Urothelium cell line (cell line): ENCODE results near the gene DDX5.
"Not testable (repeated sequence)": the region's sequence is repeated elsewhere in the genome, so short reads cannot be mapped to it uniquely, and the experiment has no call there.

Source experiments
- DNase-seq: peaks from one replicate; pipeline ENCODE4 v3.0.0; 2011; ENCODE audit warnings: low spot score, mixed read lengths
- FAIRE-seq: peaks from 2 replicates; lab custom pipeline; 2011; peaks lifted over from hg19 to GRCh38; lab: Jason Lieb, UNC

The DDX5 gene

GRCh38 chr17:64495300-64495699, 10.8 kb downstream of the DDX5 start:
- not testable (repeated sequence) for FAIRE-seq, DNase-seq

DNA sequence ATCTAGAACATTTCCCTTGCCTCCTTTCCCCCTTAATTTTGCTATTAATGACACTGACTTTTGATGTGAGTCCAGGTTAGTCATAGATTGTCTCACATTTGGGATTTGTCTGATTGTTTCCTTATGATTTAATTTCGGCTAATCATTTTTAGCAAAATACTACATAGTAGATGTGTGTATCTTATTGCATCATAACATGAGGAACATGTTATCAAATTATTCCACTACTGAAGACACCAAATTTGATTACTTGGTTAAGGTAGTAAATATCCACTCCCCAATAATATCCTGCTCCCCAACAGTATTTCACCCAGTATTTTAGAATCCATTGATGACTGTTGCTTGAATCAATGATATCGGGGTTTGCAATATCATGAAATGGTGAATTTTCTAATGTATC, 12.0 kb downstream of the DDX5 start:
- no peak for DNase-seq
- no peak for FAIRE-seq

DNA sequence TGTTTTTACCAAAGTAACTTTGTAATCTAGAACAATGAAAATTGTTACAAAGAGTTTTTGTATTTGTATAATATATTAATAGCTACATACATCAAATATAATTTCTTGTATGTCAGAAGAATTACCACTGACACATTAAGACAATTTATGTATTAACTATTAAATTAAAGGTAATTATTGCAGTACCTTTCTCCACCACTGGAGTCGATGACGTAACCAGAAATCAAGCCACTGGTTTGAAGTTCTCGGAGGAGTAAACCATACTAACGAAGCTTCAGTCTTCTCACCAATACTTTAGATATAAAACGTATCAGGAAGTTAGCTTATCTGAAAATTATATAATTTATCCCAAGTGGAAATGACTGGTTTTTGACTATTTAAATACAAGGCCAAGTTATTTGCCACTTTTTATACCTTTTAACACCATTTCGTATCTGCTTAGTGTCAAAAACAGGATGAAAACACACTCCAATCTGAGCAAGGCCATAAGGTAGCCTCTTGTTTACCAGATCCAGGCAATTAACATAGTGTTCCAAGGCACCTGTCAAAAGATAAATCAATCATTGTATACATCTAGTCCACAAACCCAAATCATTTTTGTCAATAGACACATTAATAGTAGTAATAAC, 13.5 kb downstream of the DDX5 start:
- FAIRE-seq, result no peak

DNA sequence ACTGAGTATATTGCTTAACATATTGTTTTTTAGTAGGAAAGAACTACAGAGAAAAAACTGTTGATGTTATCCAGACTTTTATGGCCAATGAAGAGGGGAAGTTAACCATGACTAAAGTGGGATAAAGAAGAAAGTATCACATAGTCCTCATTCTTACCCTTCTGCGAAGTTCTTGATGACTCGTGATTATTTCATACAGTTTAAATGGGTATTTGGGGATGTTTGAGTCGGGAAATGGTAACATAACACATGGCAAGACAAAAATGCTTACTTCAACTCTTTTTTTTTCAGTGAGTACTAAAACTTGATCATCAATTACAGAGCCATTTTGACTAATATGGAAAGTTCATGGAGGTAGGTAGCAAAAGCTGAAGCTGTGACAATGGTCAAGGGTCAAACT, 14.1 kb downstream of the DDX5 start:
- FAIRE-seq (no peak), DNase-seq (no peak)

More for the DNA sequence above, 13.5 kb downstream of the DDX5 start:
- DNase-seq, result peak; percentile 25

DNA sequence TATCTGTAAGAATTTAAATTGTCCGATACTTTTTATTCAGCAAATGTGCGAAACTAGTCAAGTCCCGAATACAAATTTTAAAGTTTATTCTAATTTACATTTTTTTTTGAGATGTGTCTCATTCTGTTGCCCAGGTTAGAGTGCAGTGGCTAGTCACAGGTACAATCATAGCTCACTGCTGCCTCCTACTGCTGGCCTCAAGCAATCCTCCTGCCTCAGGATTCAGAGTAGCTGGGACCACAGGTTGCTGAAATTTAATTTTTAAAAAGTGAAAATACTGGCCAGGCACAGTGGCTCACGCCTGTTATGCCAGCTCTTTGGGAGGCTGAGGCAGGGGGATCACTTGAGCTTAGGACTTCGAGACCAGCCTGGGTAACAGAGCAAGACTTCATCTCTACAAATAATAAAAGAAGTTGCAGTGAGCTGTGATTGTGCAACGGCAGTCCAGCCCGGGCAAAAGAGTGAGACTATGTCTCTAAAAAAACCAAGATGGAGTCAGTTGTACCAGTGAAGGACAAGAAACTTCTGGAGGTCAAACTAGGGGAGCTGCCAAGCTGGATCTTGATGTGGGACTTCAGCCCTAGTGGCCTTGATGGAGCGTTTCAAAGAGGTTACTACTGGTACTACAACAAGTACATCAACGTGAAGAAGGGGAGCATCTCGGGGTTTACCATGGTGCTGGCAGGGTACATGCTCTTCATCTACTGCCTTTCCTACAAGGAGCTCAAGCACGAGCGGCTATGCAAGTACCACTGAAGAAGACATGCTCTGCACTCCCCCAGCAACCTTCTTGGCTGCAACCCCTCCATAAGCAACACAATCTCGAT, 14.8 kb downstream of the DDX5 start:
- FAIRE-seq (no peak), DNase-seq (no peak)

GRCh38 chr17:64488301-64488700, 17.8 kb downstream of the DDX5 start:
- FAIRE-seq, result no peak
- no peak for DNase-seq

DNA sequence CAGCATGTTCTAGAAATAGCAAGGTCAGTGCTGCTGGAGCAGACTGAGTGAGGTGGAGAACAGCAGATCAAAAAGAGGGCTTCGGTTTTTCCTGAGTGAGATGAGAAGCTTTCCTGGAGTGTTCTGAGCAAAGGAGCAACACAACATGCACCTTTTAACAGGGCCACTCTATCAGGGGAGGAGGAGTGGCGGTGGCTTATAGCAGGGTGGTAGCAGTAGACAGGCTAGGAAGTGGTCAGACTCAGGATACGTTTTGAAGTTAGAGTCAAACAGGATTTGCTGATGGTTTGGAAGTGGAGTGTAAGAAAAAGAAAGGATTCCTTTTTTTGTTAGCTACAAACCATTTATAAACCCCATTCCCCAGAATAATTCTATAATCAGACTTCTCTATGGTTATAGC, 21.7 kb downstream of the DDX5 start:
- FAIRE-seq, result no peak
- DNase-seq, result no peak

GRCh38 chr17:64480951-64481350, 25.1 kb downstream of the DDX5 start:
- FAIRE-seq, result no peak

DNA sequence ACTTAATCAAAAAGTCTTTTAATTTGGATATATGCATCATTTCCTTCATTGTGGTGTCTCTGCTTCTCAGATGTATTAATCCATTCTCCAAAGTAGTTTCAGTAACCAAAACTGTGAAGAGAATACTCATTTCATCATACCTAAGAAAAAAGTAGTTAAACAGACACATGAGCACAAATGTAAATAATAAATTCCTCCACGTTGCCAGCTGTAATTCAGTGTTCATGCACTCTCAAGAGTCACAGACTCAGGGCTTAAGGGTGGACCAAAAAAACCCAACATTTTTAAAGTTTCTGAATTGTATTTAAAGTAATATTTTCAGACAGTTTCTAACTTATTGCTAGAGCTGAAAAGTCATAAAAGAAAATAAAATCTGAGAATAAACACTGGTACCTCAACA, 28.2 kb downstream of the DDX5 start:
- DNase-seq (no peak), FAIRE-seq (no peak)

More at GRCh38 chr17:64480951-64481350, 25.1 kb downstream of the DDX5 start:
- DNase-seq, result no peak

- no peak for DNase-seq
- no peak for FAIRE-seq
These were observed 33.5 kb downstream of the DDX5 start for GRCh38 chr17:64472564-64472963.

DNA sequence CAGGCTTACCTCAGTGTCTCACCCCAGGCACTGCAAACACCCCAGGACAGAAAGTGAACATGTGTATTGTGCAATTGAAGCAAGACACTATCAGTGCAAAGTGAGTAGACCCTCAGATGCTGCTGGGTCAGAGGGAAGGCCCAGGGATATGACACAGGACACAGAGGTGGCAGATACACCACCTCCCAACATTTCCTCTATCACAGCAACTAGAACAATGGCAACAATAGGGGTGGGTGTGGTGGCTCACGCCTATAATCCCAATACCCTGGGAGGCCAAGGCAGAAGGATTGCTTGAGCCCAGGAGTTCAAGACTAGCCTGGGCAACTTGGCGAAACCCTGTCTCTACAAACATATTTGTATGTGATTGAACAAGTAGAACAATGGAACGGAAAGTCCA, 34.6 kb downstream of the DDX5 start:
- no peak for FAIRE-seq

GRCh38 chr17:64470625-64471024, 35.5 kb downstream of the DDX5 start:
- FAIRE-seq (no peak), DNase-seq (no peak)

More for the DNA sequence above, 34.6 kb downstream of the DDX5 start:
- DNase-seq, result no peak

- not testable (repeated sequence) for FAIRE-seq, DNase-seq
These were observed 39.3 kb downstream of the DDX5 start for GRCh38 chr17:64466834-64467233.

DNA sequence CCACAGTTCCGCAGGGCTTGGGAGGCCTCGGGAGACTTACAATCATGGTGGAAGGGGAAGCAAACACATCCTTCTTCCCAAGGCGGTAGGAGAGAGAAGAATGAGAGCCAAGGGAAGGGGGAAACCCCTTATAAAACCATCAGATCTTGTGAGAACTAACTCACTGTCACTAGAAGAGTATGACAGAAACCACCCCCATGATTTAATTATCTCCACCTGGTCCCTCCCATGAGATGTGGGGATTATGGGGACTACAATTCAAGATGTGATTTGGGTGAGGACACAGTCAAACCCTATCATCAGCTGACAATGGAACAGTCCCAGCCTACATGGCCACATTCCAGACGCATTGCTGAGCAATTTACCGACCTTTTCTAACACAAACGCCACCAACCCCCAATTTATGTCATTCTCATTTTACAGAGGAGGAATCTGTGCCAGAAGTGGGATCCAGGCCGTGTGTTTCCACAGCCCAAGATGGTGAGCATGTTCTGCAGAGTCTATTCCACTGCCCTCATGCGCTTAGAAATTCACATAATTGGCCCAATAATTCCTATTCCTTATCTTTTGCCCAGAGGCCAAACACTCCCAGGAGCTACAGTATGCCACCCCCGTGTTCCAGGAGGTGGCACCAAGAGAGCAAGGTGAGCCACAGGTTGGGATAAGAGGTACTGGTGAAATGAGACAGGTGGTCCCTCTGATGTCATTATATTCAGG, 39.9 kb downstream of the DDX5 start:
- FAIRE-seq (no peak), DNase-seq (peak; percentile 48)

- DNase-seq (no peak), FAIRE-seq (no peak)
These were observed 44.3 kb downstream of the DDX5 start for GRCh38 chr17:64461788-64462187.

DNA sequence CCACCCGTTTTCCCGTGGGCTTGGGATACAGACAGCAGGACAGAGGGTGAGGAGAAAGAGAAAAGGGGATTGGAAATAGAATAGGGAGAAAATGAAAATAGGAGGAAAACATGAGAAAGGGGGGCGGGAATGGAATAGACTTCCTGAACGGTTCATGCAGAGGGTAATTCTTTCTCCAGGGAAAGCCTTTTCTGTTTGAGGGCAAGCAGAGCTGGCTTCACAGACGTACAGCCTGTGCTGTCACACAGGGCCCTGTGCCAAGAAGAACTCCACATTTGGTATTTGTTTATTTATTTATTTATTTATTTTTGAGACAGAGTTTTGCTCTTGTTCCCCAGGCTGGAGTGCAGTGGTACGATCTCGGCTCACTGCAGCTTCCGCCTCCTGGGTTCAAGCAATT, 45.1 kb downstream of the DDX5 start:
- FAIRE-seq, result no peak

DNA sequence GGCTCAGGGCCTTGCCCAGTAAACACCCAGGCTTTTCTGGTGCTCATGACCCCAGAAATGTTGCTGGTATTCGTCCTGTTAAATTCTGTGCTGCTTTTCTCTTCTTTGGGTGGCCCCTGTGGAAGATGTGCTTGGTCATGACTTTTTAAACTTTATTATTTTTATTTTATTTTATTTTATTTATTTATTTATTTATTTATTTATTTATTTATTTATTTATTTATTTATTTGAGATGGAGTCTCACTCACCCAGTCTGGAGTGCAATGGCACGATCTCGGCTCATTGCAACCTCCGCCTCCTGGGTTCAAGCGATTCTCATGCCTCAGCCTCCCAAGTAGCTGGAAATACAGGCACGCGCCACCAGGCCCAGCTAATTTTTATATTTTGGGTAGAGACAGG, 46.3 kb downstream of the DDX5 start:
- not testable (repeated sequence) for DNase-seq, FAIRE-seq

More for the DNA sequence above, 45.1 kb downstream of the DDX5 start:
- DNase-seq, result no peak

DNA sequence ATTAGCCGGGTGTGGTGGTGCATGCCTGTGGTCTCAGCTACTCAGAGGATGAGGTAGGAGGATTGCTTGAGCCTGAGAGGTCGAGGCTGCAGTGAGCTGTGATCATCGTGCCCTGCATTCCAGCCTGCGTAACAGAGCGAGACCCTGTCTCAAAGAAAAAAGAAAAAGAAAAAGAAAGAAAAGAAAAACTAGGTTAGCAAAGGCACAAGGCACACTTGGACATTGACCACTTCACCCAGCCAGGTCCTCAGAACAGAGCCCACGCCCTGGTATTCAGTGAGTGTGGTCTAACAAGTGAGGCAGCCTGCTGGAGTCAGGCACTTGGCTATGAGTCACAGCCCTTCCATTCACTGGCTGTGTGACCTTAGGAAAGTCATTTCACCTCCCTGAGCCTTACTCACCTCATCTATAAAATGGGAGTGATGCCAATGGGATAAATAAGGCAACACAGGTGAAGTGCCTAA, 46.8 kb downstream of the DDX5 start:
- FAIRE-seq (no peak), DNase-seq (peak; percentile 77)

DNA sequence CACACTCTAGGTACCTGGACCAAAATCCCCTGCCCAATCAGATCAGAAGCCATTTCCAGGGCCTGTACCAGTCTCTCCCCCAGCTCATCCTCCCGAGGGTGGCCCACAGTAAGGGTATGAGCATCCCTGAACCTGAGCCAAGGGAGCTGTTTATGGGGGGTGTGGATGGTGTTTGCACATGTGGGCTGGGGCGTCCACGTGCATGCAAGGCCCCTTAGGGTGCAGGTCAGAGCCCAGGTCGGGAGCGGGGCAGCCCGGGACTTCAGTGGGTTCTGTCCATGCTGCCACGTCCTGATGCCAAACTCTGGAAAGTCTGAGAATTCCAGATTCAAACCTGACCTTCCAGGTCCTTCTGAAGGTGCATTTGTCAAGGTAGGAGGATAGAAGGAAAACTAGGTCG, 47.3 kb downstream of the DDX5 start:
- FAIRE-seq (no peak), DNase-seq (no peak)

- FAIRE-seq (no peak), DNase-seq (no peak)
These were observed 48.9 kb downstream of the DDX5 start for GRCh38 chr17:64457156-64457555.
